MM.1S (cell line): ENCODE measurements around the gene MEFV.

Experiments
- CTCF ChIP-seq: fragments of 300-600 bp; sonication (generic); IDR thresholded peaks from 2 replicates; pipeline ENCODE4 v1.5.1; 2016; ENCODE audit warnings: antibody characterized with exemption, low read length, mixed read lengths
- EZH2 ChIP-seq: fragments of 300-600 bp; sonication (generic); optimal IDR thresholded peaks from 2 replicates; pipeline ENCODE3; 2017; ENCODE audit warnings: low read depth, mild to moderate bottlenecking, antibody characterized with exemption, low read length, mixed read lengths

GRCh38 chr16:3234857-3235561 is 21.4 kb downstream of the MEFV start, which contains the start of gene ZNF200:
- TF ChIP-seq CTCF (no peak), EZH2 (no peak)
